Effector CD8-positive, alpha-beta T cell (primary cell): ENCODE results near the gene CAMK1.

Source experiments
- DNase-seq: peaks from one replicate; lab custom pipeline; 2025; lab: John Stamatoyannopoulos, UW

The CAMK1 gene

DNA sequence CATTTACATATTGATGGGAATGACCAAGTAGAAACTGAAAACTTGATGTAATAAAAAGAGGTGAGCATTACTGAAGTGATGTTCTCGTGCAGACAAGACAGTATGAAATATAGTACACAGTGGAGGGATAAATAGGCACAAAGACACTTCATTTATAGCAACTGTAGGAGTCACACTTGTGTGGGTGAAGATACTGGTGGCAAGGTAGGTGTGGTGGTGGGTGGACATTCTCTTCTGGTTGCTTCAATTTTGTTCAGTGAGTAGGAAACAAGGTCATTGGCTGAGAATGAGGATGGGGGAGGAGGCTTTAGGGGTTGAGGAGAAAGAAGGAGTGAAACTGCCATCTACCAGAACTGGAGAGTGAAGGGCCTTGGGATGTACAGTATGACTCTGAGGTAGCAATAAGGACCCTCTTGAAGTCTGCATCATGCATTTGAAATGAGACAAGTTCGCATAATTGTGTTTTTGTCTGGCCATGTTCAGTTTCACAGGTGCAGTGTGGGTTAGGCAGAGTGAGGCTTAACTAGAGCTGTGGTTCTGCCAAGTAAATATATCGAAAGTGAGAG is 59.5 kb downstream of the CAMK1 start:
- no peak for DNase-seq
